WI38 (cell line): Measurements from ENCODE around the gene PIGH.

Experiments used
- H3K4me3 ChIP-seq: 2 replicates; pipeline ENCODE4 v1.5.1; 2011; ENCODE audit warnings: low read depth, mild to moderate bottlenecking, control low read depth, low read length
- TF ChIP-seq, protein P1 (sequence below): IDR thresholded peaks from 2 replicates; pipeline ENCODE4 v1.5.1; 2012; ENCODE audit warnings: low read depth, mild to moderate bottlenecking, control low read depth, low read length

The PIGH gene

GRCh38 chr14:67579040-67579439 is 21.0 kb downstream of the PIGH start:
- TF ChIP-seq, protein P1, sequence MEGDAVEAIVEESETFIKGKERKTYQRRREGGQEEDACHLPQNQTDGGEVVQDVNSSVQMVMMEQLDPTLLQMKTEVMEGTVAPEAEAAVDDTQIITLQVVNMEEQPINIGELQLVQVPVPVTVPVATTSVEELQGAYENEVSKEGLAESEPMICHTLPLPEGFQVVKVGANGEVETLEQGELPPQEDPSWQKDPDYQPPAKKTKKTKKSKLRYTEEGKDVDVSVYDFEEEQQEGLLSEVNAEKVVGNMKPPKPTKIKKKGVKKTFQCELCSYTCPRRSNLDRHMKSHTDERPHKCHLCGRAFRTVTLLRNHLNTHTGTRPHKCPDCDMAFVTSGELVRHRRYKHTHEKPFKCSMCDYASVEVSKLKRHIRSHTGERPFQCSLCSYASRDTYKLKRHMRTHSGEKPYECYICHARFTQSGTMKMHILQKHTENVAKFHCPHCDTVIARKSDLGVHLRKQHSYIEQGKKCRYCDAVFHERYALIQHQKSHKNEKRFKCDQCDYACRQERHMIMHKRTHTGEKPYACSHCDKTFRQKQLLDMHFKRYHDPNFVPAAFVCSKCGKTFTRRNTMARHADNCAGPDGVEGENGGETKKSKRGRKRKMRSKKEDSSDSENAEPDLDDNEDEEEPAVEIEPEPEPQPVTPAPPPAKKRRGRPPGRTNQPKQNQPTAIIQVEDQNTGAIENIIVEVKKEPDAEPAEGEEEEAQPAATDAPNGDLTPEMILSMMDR, result no peak
- no peak overlapping the region for H3K4me3 ChIP-seq

GRCh38 chr14:67577909-67578749 is 21.9 kb downstream of the PIGH start:
- TF ChIP-seq, protein P1, result no peak
- no peak overlapping the region for H3K4me3 ChIP-seq

- no peak overlapping the region for H3K4me3 ChIP-seq
- TF ChIP-seq, protein P1, result no peak
Observed at GRCh38 chr14:67577181-67577808, 22.8 kb downstream of the PIGH start.

DNA sequence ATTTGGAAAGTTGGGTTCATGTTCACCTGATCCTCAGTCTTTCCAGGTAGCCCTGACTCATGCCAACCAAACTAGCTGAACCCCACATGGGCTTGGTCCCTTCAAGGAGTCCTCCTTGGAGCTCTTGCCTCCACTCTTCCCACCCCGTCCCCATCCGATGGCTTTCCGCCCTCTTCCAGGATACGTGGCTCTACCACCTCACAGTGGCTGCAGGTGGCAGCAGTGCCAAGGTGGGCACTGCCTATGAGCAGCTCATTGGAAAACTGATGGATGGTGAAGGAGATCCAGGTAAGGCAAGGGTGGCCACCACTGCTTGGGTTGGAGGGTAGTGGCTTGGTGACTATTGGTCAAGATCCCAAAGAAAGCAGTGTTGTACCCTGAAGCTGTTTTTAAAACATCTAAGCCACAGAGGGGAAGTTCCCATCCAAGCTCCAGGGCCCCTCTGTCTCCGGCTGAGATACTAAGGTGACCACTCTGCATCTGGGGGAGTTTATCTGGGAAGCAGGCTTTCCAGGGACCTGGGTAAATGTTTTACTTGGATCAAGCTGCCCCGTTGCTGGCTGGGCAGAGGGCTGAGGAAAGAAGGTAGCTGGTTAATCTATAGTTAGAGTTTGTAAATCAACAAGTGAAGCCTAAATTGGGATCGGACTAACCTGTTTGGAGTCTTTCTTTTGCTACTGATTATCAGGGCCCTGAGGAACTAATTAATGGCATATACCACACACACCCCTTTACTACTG is 23.7 kb downstream of the PIGH start:
- TF ChIP-seq, protein P1, result no peak
- H3K4me3 ChIP-seq, result no peak overlapping the region

GRCh38 chr14:67575684-67576083 is 24.4 kb downstream of the PIGH start:
- no peak overlapping the region for H3K4me3 ChIP-seq

DNA sequence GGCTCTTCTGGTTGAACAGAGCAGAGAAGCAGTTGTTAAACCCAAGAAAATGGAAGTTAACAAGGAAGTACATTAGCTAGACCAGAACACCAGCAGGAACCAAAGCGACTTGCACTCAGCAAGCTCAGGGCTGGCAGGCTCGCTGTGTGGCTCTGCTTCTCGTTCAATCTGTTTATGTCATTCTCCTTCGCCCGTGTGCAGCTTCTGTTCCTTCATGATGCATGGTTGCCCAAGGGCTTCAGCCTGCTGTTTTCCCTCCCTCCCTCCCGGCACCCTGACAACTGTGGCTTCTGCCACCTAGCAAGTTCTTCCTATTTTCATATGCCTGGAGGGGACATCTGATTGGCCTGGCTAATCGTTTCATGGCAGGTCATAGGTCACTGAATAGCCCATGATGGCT is 25.3 kb downstream of the PIGH start:
- TF ChIP-seq, protein P1, result no peak
- no peak overlapping the region for H3K4me3 ChIP-seq

More at GRCh38 chr14:67575684-67576083, 24.4 kb downstream of the PIGH start:
- TF ChIP-seq, protein P1, result no peak
